A204.1 (cell line): Measurements from ENCODE around the gene CASP3.
A peak's percentile ranks its signal among the peaks of the same experiment; 100 is the strongest.
"Not testable (repeated sequence)": the region's sequence is repeated elsewhere in the genome, so short reads cannot be mapped to it uniquely, and the experiment has no call there.

ENCODE experiments used
- FAIRE-seq: peaks from 2 replicates; lab custom pipeline; 2012; peaks lifted over from hg19 to GRCh38; lab: Jason Lieb, UNC

The CASP3 gene

GRCh38 chr4:184662236-184662635 is 13.0 kb upstream of the CASP3 start:
- no peak for FAIRE-seq

DNA sequence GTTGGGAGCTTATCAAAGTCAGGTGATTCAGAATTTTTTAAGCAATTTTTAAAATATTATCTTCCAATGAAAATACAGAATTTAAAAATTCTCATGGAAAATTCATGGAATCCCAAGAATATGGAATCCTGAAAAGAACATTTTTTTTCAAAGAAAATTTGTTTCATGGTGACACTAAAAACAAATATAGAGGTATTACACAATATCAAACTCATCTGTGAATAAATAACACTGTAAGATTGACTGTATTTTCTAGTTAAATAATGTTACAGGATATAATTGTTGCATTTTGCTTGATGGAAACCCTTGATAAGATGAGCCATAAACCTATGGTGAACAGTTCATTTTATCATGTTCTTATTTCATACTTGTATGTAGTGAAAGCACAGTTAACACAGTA is 11.7 kb upstream of the CASP3 start:
- peak; percentile 29 for FAIRE-seq

DNA sequence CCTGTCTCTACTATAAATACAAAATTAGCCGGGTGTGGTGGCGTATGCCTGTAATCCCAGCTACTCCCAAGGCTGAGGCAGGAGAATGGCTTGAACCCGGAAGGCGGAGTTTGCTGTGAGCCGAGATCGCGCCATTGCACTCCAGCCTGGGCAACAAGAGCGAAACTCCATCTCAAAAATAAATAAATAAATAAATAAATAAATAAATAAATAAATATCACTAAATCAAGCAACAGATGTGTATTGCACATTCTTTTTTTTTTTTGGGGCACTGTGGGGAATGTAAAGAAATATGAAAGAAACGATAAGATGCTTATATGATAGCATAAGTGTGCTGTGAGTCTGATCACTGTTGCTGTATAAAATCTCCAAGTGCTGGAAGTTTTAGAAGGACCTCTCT is 8.6 kb upstream of the CASP3 start:
- not testable (repeated sequence) for FAIRE-seq

GRCh38 chr4:184657144-184657543 is 7.9 kb upstream of the CASP3 start:
- no peak for FAIRE-seq

- no peak for FAIRE-seq
Observed at GRCh38 chr4:184655889-184656869, 6.9 kb upstream of the CASP3 start.

DNA sequence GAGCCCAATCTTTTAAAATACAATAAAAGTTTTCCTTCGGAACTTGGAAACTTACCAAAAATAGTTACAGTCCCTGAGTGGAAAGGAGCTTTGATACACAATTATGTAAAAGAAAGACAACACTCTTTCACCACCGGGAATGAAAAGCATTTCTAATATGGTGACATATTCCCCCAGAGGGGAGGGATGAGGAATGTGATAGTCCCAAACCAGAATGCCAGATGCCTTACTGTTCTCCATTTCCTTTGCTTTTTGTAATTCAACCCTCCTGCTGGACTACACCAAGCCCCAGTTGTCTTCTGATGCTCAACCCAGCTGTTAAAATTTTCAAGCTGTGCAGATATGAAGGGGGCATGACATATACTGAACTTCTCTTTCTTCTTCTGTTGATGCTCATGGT is 4.4 kb upstream of the CASP3 start:
- FAIRE-seq = no peak

DNA sequence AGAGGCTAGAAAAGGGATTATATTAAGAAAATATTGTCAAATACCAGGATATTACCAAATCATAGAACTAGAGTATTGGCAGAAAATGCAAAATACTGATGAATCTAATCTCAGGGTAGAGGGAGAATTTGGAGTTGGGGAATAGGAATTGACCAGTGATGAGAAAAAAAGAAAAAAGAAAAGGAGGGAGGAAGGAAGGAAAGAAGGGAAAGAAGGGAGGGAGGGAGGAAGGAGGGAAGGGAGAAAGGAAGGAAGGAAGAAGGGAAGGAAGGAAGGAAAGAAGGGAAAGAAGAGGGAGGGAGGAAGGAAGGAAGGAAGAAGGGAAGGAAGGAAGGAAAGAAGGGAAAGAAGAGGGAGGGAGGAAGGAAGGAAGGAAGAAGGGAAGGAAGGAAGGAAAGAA is 3.4 kb upstream of the CASP3 start:
- FAIRE-seq = not testable (repeated sequence)

- FAIRE-seq = no peak
Observed at GRCh38 chr4:184651899-184652298, 2.7 kb upstream of the CASP3 start.

DNA sequence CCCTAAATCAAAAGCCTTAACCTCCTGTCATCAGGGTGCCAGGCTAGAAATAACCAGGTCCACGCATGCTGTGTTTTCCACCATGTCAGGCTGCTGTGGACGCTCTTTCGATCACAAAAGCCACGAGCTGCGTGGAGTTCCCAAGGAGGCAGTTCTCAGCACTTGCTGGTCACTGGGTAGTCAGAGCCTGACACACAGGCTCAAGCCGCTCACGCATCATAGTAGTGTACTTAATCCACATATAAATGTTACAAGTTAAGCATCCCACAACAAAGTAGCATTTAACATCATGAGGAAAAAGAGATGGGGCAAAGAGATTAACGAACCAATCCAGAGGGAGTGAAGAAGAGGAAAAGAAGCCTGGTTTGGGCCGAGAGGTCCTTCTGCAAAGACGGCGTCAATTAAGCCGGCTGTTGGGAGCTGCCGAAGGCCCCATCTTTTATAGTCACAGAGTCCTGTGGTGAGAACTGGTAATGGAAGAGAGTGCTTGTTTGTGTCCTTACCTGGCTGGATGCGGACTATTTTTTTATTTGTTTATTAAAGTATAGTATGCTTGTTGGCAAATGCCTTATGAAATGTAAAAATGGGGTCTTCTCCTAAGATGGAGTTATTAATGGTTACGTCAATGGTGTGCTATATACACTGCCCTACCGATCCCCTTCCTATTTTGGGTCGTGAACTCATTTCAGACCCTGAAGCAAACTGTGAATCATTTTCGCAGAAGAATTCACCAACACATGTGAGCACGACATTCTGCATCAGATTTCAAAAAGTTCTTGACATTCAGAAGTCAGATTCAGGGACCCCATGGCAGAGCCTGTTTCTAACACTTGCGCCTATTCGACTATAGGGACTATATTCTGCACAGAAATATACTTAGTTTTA is 966 bp upstream of the CASP3 start:
- FAIRE-seq = no peak

- no peak for FAIRE-seq
Observed at GRCh38 chr4:184648313-184649025, 778 bp downstream of the CASP3 start.

- FAIRE-seq = no peak
Observed at GRCh38 chr4:184648054-184648312, 1.3 kb downstream of the CASP3 start.

GRCh38 chr4:184647266-184648053 is 1.8 kb downstream of the CASP3 start:
- no peak for FAIRE-seq

DNA sequence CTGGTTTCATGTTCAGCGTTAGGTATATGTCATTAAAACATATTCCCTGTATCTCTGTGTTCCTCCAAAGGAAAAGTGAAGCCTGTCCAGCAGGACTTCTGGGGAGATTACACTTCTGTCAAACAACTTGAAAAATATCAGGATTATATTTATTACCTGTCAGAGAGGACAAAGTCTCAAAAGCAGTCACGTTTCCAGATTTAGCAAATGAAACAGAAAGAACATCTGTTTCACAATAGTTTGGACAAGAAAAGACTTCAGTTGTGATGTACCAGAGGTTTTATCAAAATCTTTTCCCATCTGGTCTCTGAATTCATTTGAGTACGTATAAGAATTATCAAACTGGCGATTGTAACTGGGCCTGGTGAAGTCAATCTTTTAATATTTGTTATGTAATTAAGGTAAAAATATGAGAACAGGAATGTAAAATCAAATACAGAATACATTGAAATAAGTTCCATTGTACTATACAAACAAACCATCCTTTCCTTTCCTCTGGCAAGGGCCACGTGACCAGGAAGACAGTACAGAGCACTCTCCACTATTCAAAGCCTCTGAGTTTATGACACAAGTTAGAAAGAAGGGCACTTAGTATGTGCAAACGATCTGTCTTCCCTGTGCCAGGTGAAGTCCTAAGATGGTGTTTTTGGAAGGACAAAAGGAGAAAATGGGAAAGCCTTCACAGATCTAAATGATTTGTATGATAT is 3.2 kb downstream of the CASP3 start:
- FAIRE-seq = no peak

DNA sequence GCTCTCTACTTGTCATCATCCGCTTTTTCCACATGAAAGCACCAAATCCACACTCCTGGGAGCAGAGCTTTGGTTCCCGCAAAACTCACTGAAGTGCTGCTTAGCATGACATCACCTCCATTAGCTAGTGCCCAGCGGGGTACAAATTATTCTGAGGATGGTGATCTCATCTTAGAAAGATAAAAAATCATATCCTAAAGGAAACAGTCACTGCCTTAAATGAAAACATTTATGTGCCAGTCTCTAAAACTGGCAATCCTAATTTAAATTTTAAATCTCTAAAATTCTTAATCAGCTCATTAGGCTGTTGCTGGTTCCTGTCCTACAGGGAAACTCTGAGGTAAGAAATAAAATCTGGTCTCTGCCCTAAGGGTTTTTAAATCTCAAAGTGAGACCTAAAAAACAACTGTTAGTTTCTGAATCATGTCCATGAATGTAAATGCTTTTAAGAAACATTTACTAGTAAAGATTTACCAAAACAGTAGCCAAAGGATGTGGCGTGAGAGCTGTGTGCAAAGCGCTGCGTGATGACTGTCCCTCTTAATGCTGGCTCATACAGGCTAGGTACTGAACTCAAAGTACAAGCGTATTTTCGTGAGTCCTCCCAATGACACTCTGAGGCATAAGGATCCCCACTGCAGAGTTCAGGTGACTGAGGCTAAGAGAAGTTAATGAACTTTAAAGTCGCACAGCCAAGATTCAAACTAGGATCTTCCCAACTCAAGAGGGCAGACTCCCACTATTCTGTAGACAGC is 4.5 kb downstream of the CASP3 start:
- no peak for FAIRE-seq

DNA sequence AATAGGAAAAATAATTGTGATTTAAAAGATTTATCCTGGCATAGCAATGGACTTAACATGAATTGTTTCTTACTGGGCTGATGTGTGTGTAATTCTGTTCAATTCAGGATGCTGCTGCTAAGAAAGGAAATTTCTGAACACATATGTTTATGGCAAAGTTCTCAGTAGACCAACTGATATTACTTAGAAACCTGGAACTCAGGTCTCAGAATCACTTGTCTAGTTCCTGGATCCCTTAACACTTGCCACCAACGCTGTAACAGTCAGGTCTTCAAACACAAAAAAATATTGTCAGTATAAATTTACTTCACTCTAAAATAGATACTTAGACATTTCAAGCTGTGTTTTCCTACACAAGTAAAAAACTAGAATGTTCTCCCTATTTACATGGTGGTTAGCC is 5.5 kb downstream of the CASP3 start:
- no peak for FAIRE-seq

- FAIRE-seq = no peak
Observed at GRCh38 chr4:184641451-184641850, 7.8 kb downstream of the CASP3 start.

- no peak for FAIRE-seq
Observed at GRCh38 chr4:184641022-184641421, 8.2 kb downstream of the CASP3 start.

DNA sequence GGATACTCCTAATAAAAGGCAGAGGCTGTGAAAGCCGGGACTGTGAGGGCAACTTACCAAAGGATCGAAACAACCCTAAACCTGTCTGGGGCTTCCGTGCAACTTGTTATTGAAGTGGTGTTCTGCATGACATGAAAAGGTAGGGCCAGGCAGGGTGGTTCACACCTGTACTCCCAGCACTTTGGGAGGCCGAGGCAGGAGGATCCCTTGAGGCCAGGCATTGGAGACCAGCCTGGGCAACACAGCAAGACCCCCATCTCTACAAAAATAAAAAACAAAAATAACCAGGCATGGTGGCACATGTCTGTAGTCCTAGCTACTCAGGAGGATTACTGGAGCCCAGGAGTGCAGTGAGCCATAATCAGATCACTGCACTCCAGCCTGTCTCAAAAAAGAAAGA is 12.3 kb downstream of the CASP3 start:
- FAIRE-seq = no peak

DNA sequence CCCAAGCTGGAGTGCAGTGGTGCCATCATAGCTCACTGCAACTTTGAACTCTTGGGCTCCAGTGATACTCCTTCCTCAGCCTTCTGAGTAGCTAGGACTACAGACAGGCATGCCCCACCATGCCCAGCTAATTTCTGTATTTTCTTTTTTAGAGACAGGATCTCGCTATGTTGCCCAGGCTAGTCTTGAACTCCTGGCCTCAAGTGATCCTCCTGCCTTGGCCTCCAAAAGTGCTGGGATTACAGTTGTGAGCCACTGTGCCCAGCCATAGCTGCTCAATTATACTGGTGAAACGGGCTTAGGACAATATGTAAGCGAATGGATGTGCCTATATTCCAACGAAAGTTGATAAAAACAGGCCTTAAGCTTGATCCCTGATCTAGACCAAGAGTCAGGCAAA is 13.1 kb downstream of the CASP3 start:
- FAIRE-seq = no peak

DNA sequence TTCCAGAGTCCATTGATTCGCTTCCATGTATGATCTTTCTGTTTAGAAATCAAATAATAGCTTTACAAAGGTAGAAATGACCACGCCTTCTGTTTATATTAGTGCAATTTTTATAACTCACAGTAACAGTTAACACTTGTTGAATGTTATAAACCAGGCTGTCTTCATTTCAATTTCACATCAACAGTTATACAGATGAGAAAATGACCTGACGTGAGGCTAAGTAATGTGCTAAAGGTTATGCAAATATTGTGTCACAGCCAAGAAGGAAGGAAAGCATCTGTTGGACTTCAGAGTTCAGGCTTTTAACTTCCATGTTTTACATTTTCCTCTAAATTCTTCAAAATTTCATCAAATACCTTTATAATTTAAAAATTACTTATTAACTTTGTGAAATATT is 13.9 kb downstream of the CASP3 start:
- FAIRE-seq = no peak

- no peak for FAIRE-seq
Observed at GRCh38 chr4:184632842-184633241, 16.4 kb downstream of the CASP3 start.
